HFFc6 (cell line): ENCODE results near the gene RGS1. TPM values are rescaled to one million over a fixed set of nuclear protein-coding genes. Genes with fewer than 3 reads are reported as not detected.

ENCODE experiments used
- DNase-seq: peaks from one replicate; pipeline ENCODE4 v3.0.0-alpha.2; 2018
- H3K27ac Mint-ChIP-seq: 2 replicates; pipeline ENCODE4 v1.8.0; 2020; ENCODE audit warnings: mild to moderate bottlenecking, mixed read lengths
- H3K27me3 Mint-ChIP-seq: 2 replicates; pipeline ENCODE4 v1.8.0; 2021; ENCODE audit warnings: mild to moderate bottlenecking, moderate library complexity, mixed read lengths; ENCODE audit not compliant: insufficient read depth
- H3K36me3 Mint-ChIP-seq: 2 replicates; pipeline ENCODE4 v1.8.0; 2021; ENCODE audit warnings: low read depth, mixed read lengths
- H3K4me1 Mint-ChIP-seq: 2 replicates; pipeline ENCODE4 v1.8.0; 2020; ENCODE audit warnings: low read depth, mixed read lengths
- H3K4me3 Mint-ChIP-seq: 2 replicates; pipeline ENCODE4 v1.8.0; 2020; ENCODE audit warnings: mild to moderate bottlenecking, moderate library complexity, mixed read lengths
- H3K9me3 Mint-ChIP-seq: 2 replicates; pipeline ENCODE4 v1.8.0; 2020; ENCODE audit warnings: mild to moderate bottlenecking, mixed read lengths
- CTCF ChIP-seq: fragments of 200-600 bp; sonication (generic); IDR thresholded peaks from 2 replicates; pipeline ENCODE4 v1.5.0; 2021; ENCODE audit warnings: antibody characterized with exemption, mild to moderate bottlenecking
- long read RNA-seq: library from polyadenylated mRNA; unstranded; transcript quantifications from one replicate; pipeline ENCODE4 v2.0.0, GENCODE V29; 2019
- total RNA-seq, 6 experiments: library from RNA; stranded (reverse); fragmentation: NEBNext Ultra II Directional; extraction: Animal tissue kit (Norgen Biotek cat#: 25700); gene quantifications; 2 replicates in 1 of 6; 3 replicates in 5 of 6; pipeline ENCODE4 v1.2.3, GENCODE V29; 2021

RGS1 gene
- total RNA-seq = not detected
- long read RNA-seq = 0 reads

GRCh38 chr1:192575499-192576189, at the start of gene RGS1:
TSS of gene RGS1 (plus strand) at chr1:192575773. CDS start at chr1:192575793, 20 bp downstream.
- DNase-seq = no peak
- peaks cover 56% of the 10 kb centered on the region for H3K4me1 Mint-ChIP-seq
- TF ChIP-seq CTCF = no peak
- H3K4me3 Mint-ChIP-seq = no peak within 1 kb of the TSS
- H3K27me3 Mint-ChIP-seq = no peaks in the 10 kb centered on the region
- H3K36me3 Mint-ChIP-seq = peaks cover 2% of the 10 kb centered on the region; the same call in 1 of the 2 replicates
- H3K9me3 Mint-ChIP-seq = peaks cover under 1% of the 10 kb centered on the region; the same call in 1 of the 2 replicates
- H3K27ac Mint-ChIP-seq = no peak within 1 kb of the TSS

GRCh38 chr1:192527111-192527795, 48.3 kb upstream of the RGS1 start:
- H3K4me1 Mint-ChIP-seq = peaks cover 67% of the 10 kb centered on the region
- H3K27ac Mint-ChIP-seq = no peak overlapping the region
- no peak overlapping the region for H3K4me3 Mint-ChIP-seq
- DNase-seq = no peak
- H3K27me3 Mint-ChIP-seq = no peaks in the 10 kb centered on the region
- H3K36me3 Mint-ChIP-seq = no peaks in the 10 kb centered on the region
- TF ChIP-seq CTCF = no peak
- H3K9me3 Mint-ChIP-seq = no peaks in the 10 kb centered on the region

GRCh38 chr1:192527950-192528349, 47.6 kb upstream of the RGS1 start:
- no peak for TF ChIP-seq CTCF
- Mint-ChIP-seq H3K27ac (no peak overlapping the region), H3K4me3 (no peak overlapping the region), H3K36me3 (no peaks in the 10 kb centered on the region), H3K4me1 (peaks cover 60% of the 10 kb centered on the region), H3K27me3 (no peaks in the 10 kb centered on the region), H3K9me3 (no peaks in the 10 kb centered on the region)
- DNase-seq = peak; percentile 19

GRCh38 chr1:192529031-192529755, 46.4 kb upstream of the RGS1 start:
- Mint-ChIP-seq H3K27me3 (no peaks in the 10 kb centered on the region), H3K27ac (peak overlapping the region; percentile 69), H3K4me3 (peak overlapping the region; percentile 68), H3K9me3 (no peaks in the 10 kb centered on the region), H3K36me3 (no peaks in the 10 kb centered on the region), H3K4me1 (peaks cover 48% of the 10 kb centered on the region)
- no peak for TF ChIP-seq CTCF
- peak; percentile 17 for DNase-seq

- no peaks in the 10 kb centered on the region; the same call in 1 of the 2 replicates for H3K27me3 Mint-ChIP-seq
- peak overlapping the region; percentile 68 for H3K4me3 Mint-ChIP-seq
- peaks cover 42% of the 10 kb centered on the region for H3K4me1 Mint-ChIP-seq
- no peak for TF ChIP-seq CTCF
- DNase-seq = no peak
- H3K9me3 Mint-ChIP-seq = no peaks in the 10 kb centered on the region
- peak overlapping the region; percentile 69 for H3K27ac Mint-ChIP-seq
- no peaks in the 10 kb centered on the region for H3K36me3 Mint-ChIP-seq
Observed at GRCh38 chr1:192529811-192530210, 45.8 kb upstream of the RGS1 start.
